SKM-1 treated with dmso at 0.1 percent for 144 hours (cell line): ENCODE measurements around the gene SMTN.
"Not testable (repeated sequence)": the region's sequence is repeated elsewhere in the genome, so short reads cannot be mapped to it uniquely, and the experiment has no call there.

Source experiments
- DNase-seq: peaks from one replicate; lab custom pipeline; 2025; ENCODE audit not compliant: unreplicated experiment; lab: John Stamatoyannopoulos, UW

SMTN gene

DNA sequence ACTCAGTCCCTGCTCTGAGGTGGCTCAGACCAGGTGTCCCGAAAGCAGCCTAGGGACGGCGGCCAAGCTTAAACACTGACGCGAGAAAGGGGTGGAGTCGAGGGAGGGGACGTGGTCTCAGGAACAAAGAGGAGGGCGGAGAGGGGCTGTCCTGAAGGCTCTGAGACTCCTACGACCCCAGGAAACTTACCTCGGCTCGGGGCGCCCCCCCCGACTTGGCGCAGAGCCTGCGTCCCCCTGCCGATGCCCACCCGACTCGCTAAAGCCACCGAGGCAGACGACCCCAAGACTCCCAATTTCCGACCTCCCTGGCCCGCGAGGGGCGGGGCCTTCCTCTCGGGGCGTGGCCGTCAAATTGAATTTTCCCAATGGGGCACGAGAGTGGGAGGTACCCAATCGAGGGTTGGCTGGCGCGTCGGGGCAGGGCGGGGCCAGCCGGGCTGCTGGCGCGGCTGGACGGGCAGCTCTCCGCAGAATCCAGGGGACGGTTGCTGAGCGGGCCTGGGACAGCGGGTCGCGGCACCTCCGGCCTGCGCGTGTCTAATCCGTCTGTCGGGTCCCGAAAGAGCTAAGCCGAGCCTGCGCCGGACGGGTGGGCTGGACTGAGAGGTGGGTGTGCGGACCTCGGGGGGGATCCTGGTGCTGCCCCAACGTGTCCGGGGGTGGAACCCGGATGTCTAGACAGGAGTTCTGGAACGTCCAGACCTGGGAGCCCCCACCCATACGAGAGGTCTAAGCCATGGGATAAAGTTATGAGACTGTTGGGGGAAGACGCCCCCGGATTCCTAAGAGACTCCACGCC, at the start of gene SMTN:
Gene SMTN, plus strand, starts transcription at position 471 of the 802 bp plus-strand sequence. CDS start 1,941 bp downstream, outside the sequence.
- peak; percentile 89 for DNase-seq

DNA sequence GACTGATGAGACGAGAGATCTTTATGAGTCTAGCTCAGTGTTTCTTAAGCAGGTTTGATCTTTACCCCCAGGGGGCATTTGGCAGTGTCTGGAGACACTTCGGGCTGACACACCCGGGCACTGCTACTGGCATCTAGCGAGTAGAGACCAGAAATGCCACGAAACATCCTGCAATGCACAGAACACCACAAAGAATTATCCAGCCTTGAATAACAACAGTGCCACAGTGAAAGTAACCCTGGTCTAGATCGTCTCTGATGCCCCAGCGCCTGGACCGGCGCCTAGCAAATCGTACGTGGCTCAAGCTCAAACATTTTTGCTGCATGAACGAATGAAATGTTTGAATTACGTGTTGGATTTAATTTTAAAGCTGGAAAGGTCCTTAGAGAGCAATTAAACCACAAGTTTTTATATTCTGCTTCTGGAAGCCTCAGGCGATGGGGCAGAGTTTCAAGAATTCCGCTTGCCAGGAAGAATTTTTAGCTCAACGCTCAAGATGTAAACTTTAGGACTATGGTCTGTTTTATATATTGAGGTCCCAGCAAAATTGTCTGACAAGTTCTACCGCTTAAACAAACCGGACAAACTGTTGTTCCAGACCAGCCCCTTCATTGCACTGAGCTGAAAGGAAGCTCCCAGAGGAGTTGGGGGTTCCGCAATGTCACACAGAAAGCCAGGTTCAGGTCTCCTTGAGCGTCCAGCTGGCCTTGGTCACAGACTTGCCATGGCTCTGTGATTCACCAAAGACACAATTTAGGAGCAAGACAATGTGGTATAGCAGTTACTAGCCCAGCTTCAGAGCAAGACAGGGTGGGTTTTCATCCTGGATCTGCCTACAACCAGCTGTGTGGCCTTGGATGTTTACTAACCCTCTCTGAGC, 44.2 kb upstream of the SMTN start:
- no peak for DNase-seq

DNA sequence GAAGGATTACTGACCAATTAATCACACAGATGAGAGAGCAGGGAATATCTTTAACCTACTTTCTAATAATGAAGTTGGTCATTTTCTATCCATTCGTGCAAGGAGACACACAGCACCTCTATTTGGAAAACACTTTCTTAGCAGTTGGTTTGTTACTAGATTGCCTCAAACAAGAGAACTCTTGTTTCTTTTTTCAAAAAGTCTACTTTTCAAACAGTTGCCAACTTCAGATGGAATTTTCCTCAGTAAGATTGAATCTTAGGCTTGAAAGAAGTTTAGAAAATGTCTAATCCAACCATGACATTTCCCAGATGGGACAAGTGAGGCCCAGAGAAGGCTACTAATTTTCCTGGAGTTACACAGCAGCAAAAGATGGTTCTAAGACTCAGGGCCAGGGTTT, 42.4 kb upstream of the SMTN start:
- DNase-seq, result no peak

DNA sequence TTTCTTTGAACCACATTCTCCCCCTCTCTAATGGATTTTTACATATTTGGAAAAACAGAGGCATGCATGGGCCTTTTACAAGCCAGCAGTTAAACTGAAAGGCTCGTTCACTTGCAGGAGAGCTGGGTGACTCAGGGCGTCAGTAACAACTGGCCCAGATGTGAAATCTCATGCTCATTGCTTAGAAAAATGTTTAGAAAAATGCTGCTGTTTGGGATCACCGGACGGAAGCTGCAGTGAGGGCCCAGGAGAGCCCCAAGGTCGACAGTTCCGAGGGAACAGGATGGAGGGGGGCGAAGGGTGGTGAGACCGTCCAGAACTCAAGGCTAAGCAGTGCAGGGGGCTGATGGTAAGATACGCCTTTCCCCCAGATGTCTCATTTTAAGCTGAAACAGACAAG, 41.7 kb upstream of the SMTN start:
- DNase-seq, result no peak

DNA sequence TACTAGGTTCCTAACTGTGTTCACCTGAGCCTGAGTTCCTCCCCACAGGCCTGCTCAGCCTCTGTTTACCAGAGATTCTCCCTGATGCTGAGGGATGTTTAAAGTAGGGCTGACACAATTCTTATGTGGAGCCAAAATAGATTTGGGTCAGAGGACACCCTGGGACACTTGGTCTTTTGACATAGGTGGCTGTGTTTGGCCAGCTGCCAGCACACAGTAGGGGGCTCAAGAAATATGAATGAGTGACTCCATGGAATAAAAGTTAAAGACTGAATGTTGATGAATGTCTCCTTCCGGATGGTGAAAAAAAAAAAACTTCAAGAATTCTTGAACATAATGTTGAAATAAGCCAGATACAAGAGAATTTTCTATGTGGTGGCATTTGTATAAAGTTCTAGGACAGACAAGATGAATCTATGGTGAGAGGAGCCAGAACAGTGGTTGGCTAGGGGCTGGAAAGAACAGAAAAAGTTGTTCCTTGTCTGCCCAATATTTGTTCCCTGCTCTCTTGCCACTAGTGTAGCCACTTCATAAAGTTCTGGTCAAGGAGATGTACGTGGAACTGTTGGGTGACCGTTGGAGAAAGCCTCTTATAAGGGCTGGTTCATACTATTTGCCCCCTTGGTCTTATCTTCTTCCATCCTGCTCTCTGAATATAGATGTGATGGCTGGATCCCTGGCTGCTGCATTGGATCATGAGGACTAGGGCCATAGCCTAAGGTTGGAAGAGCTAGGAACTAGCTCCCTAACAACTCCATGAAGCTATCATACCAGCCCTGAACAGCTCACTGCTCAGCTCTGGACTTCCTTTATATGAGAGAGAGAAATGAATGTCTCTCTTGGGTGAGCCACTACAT, 40.3 kb upstream of the SMTN start:
- no peak for DNase-seq

DNA sequence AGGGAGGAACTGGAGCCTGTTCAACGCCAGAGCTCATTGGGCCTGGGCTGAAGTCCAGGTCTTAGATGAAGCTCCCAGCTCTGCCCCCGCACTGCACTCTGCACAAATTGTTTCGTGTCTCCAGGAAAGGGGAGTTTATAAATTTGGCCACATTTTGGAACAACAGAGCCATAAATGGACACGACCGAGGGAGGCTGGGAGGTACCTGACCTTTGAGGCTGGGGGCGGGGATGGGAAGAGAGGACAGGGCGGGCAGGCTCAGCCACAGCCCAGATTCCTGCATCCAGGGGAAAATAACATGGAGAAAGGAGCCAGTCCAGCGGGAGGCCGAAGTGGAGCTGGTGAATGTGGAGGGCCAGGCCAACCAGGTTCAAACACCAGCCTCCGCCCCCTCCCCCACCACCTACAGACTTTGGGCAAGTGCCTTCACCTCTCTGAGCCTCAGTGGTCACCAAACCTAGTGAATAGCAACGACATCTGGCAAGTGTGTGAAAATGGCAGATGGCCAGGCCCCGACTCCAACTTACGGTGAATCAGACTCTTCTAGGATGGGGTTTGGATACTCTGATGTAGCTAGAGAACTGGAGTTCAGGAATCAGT, 36.8 kb upstream of the SMTN start:
- no peak for DNase-seq

DNA sequence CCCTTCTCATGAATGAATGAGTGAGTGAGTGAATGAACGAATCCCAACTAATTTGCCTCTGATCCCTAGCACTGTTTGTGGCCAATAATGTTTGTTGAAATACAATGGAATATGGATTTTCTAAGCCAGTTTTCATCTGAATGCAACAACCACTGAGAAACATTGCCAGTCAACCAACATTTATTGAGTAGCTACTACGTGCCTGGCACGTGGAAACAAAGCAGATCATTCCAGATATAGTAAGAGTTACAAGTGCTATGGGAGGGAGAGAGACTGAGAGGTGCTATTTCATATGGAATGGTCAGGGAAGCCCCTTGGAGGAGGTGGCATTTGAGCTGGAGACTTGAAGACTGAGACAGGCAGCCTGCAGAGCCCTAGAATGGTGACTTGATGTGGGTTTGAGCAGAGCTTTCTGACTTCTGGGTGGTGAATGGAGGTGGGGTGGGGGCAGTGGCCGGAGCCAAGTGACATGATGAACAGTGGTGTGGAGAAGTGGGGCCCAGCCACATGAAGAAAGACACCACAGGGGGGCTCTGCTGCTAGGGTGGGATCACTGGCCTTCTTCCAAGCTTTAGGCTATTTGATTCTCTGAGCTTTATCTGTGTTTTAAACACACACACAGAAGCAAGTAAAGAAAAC, 35.1 kb upstream of the SMTN start:
- DNase-seq, result no peak

DNA sequence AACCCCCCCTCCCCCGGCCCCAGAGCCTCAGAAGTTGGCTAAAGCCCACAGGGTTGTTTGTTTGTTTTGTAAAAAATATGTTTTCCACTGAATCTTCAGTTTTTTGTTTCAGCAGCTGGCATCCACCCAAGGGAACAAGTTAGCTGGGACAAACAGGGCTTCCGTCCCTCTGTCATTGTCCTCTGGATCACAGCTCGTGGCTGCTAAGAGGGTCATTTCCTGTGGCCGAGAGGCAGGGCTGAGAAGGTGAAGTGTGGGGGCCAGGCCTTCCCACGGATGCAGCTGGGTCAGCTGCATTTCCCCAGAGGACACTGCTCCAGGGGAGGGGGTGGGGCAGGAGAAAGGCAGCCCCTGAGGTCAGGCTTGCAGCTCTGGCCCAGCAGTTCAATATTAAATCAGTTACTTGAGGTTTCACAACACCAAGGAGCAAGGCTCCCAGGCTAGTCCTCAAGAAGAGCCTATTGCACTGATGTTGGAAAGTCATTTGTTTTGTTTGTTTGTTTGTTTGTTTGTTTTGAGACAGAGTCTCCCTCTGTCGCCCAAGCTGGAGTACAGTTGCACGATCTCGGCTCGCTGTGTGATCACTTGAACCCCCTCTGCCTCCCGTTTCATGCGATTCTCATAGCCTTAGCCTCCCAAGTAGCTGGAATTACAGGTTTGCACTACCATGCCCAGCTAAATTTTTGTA, 34.4 kb upstream of the SMTN start:
- no peak for DNase-seq

DNA sequence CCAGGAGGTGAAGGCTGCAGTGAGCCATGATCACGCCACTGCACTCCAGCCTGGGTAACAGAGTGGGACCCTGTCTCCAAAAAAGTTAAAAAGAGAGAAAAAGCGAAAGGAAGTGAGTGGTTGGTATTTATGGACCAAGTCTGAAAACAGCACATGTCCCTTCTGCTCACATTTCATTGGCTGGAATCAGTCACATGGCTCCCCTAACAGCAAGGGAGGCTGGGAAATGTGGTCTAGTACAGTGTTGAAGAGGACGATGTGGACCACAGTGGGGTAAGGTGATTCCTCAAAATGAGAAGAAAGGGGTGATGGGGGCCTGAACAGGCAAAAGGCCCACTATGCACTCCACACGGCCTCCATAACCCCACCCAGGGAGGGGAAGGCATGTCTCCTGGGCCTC, 32.5 kb upstream of the SMTN start:
- DNase-seq, result no peak

DNA sequence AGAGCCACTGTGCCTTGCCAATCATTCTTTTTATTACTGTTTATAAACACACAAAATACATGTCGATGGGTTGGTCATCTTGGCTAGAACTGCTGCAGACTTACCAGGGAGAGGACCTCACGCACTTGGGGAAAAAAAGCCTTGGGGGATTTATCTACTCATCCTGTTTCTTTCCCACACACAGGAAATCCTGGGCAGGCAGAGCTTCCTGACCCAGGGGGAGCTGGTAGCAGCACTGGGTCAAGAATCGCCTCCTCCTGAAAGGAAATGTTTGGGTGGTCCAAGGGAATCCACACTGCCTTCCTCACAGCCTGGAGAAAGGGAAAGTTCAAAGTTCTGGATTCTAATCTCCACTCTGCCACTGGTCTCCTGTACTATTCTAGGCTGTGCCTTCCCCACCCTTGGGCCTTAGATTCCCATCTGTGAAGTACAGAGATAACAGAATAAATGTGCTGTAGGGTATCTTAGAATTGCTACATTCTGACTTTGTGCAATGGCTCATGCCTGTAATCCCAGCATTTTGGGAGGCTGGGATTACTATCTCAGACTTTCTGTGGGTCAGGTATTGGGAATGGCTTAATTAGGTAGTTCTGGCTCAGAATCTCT, 31.2 kb upstream of the SMTN start:
- no peak for DNase-seq

DNA sequence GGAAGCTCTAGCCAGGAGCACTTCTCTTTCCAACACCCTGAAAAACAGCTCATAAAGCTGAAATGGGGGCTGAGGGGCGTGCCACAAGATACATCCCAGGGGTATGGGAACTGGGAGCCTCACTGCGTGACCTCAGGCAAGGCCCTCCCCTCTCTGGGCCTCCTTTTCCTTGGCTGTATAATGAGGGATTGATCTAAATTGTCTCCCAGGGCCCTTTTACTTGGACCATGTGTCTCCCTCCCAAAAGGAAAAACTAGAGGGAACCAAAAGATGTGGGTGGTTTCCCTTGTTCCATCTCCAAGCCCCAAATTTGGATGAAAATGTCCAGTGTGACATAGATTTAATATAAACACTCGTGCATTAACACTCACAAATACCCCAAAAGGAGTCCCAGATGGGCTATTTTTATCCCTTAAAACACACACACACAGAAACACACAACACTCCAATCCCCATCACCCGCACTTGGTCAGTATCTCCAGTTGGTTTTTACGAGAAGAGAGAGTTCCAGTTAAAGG, 25.9 kb upstream of the SMTN start:
- DNase-seq, result no peak

DNA sequence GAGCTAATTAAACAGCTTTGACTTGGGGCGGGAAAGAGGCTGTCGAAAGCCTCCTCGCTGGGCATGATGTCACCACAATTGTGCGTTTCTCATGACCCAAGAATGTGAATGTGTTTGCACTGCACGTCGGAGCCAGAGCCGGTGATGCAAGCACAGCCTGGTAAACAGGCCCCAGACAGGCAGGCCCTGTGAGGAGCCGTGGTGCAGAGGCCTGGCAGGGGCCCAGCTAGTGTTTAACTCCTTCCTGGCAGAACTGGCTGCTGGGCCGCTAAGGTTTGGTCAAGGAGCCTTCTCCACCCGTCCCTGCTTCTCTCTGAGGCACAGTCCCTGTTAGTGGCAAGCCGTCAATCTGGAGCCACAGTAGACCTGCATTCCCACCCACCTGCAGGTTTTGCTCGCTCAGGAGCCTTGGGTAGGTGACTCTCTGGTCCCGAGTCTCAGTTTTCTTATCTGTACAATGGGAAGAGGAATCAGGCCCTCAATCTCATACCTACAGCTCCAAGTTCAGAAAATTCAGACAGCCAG, 25.4 kb upstream of the SMTN start:
- peak; percentile 20 for DNase-seq

DNA sequence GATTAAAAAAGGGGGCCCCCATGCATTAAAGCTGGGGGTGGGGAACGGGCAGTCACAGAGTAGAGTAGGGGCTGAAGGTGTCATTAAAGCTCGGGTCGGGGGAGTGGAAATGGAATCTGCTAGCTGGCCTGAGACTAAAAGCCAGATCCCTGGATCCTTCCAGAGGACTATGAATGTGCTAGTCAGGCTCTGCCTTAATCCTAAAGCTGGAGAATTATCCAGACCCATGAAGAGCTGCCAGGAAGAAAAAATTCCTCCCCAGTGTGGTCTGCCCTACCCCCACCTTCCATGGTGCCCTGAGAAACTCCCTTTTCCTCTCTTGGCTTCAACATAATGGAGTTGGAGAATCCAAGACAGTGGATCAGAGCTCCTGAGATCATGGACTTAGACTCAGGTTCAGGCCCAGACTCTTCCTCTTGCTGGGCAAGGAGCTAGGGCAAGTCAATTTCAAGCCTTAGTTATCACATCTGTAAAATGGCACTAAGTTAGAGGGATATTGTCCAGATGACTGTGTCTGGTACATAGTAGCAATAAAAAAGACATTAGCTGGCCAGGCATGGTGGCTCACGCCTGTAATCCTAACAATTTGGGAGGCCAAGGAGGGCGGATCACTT, 24.0 kb upstream of the SMTN start:
- DNase-seq, result no peak

DNA sequence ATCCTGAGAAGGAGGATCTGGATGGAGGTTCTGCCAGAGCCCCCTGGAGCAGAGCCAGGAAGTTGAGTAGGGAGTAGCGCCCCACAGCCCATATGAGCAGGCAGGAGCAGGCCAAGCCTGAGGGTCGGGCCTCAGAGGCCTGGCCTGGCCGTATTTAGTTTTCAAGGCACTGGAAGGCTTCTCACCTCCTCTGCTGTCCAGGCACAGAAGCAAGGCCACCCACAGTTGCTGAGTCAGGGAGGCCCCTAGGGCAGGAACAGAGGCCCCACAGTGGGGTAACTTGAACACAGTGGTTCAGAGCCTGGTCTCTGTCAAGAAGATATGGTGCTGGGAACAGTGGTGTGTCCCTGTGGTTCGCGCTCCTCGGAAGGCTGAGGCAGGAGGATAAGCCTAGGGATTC, 21.5 kb upstream of the SMTN start:
- DNase-seq, result not testable (repeated sequence)

DNA sequence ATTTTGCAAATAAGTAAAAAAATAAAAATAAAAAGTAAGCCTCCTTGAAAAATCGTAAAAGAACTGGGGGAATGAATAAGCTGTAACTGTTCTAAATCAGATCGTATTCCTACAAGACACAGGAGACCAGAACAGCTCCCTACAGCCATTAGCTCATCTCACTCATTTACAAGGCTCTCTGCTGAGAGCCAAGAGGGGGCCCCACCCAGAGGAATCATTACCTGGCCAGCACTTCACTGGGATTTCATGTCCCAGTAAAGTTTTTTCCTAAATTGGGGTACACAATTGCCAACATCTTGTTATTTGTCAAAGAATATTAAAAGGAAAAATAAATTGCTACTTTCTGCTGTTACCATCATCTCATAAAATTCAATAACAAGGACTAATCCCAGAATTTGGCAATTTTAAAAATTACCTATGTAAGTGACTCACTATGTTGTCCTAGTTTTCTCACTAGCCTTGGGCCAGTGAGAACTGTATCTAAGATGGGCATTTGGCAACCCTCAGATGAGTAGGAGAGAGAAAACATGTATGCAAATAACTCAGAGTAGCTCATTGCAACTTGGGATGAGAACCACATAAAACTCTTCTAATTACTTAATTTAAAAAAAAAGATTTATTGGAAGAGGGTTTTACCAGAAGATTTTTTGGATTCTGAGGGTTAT, 18.4 kb upstream of the SMTN start:
- DNase-seq, result no peak

DNA sequence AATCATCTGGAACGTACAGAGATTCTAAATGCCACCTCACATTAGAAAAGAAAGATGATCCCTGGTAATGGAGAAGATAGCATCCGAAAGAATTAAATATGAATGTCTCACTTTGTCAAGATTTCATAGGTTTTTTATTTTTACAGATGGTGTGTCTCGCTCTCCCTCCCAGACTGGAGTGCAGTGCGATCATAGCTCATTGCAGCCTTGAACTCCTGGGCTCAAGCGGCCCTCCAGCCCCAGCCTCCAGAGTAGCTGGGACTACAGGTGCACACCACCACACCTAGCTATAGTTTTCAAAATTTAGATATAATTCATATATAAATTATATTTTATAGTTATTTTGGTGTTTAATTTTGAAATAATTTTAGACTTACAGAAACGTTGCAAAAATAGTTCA, 16.7 kb upstream of the SMTN start:
- DNase-seq, result no peak

DNA sequence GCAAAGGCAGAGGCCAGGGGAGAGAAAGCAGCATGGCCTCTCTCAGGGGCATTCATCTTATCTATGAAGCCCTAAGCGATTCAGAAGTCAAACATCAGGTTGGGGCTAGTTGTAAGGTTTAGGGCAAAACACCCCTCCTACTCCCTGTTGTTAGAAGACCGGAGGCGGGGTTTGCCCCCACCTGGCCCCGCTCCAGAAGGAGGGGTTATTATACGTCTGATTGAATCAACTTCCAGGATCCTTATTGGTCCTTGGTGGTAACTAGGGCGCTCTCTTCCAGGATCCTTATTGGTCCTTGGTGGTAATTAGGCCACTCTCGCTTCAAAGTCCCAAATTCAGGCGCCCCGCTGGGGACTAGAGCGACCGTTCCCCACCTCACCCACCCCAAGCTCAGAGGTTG, 12.1 kb upstream of the SMTN start:
- DNase-seq, result no peak
